ENCODE results near the gene LTN1.

- TF ChIP-seq EP300 (IDR thresholded peaks at IDR 0.05) (no peak), POLR2A (IDR thresholded peaks at IDR 0.05; ENCODE audit: low read length) (no peak), BHLHE40 (IDR thresholded peaks at IDR 0.05; ENCODE audit: low read depth, low read length) (no peak), E2F6 (IDR thresholded peaks at IDR 0.05; ENCODE audit: borderline replicate concordance, low read depth) (no peak), JUN (IDR thresholded peaks at IDR 0.05) (no peak), RAD21 (conservative IDR thresholded peaks at IDR 0.05 in 1 of 2, IDR thresholded peaks at IDR 0.05 in 1 of 2) (no peak), MAFK (IDR thresholded peaks at IDR 0.05; ENCODE audit: partially characterized antibody) (no peak)
- TF ChIP-seq, protein P1, sequence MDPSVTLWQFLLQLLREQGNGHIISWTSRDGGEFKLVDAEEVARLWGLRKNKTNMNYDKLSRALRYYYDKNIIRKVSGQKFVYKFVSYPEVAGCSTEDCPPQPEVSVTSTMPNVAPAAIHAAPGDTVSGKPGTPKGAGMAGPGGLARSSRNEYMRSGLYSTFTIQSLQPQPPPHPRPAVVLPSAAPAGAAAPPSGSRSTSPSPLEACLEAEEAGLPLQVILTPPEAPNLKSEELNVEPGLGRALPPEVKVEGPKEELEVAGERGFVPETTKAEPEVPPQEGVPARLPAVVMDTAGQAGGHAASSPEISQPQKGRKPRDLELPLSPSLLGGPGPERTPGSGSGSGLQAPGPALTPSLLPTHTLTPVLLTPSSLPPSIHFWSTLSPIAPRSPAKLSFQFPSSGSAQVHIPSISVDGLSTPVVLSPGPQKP (IDR thresholded peaks at IDR 0.05; ENCODE audit: low read depth, low read length) = no peak
- TF ChIP-seq, protein P2, sequence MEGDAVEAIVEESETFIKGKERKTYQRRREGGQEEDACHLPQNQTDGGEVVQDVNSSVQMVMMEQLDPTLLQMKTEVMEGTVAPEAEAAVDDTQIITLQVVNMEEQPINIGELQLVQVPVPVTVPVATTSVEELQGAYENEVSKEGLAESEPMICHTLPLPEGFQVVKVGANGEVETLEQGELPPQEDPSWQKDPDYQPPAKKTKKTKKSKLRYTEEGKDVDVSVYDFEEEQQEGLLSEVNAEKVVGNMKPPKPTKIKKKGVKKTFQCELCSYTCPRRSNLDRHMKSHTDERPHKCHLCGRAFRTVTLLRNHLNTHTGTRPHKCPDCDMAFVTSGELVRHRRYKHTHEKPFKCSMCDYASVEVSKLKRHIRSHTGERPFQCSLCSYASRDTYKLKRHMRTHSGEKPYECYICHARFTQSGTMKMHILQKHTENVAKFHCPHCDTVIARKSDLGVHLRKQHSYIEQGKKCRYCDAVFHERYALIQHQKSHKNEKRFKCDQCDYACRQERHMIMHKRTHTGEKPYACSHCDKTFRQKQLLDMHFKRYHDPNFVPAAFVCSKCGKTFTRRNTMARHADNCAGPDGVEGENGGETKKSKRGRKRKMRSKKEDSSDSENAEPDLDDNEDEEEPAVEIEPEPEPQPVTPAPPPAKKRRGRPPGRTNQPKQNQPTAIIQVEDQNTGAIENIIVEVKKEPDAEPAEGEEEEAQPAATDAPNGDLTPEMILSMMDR (IDR thresholded peaks at IDR 0.05) = no peak
Measured at GRCh38 chr21:28961927-28962326, 30.8 kb downstream of the LTN1 start.

Measured in A549 (cell line).